Mononuclear cell (primary cell): Measurements from ENCODE around the gene ZGRF1. TPM values are rescaled to one million over a fixed set of nuclear protein-coding genes. Genes with fewer than 3 reads are reported as not detected.
"Not testable (repeated sequence)": the region's sequence is repeated elsewhere in the genome, so short reads cannot be mapped to it uniquely, and the experiment has no call there.

ENCODE experiments used
- H3K27me3 ChIP-seq: 2 replicates; pipeline ENCODE4 v1.6.0; 2011; ENCODE audit warnings: low read length, control low read depth; ENCODE audit not compliant: insufficient read depth
- H3K4me1 ChIP-seq: 2 replicates; pipeline ENCODE4 v1.5.1; 2011; ENCODE audit warnings: mild to moderate bottlenecking, low read length, control low read depth; ENCODE audit not compliant: insufficient read depth
- H3K4me3 ChIP-seq: 2 replicates; pipeline ENCODE4 v1.5.1; 2011; ENCODE audit warnings: mild to moderate bottlenecking, low read length, moderate library complexity
- H3K9me3 ChIP-seq: 2 replicates; pipeline ENCODE4 v1.5.1; 2011; ENCODE audit warnings: low read depth, mild to moderate bottlenecking, control low read depth, low read length
- total RNA-seq: library from RNA; depleted of rRNA; stranded (reverse); fragments of >200 nt; gene quantifications from one replicate; pipeline ENCODE4 v1.2.3, GENCODE V29; 2012

The ZGRF1 gene
- total RNA-seq, 1 donor, result 10.0 TPM

DNA sequence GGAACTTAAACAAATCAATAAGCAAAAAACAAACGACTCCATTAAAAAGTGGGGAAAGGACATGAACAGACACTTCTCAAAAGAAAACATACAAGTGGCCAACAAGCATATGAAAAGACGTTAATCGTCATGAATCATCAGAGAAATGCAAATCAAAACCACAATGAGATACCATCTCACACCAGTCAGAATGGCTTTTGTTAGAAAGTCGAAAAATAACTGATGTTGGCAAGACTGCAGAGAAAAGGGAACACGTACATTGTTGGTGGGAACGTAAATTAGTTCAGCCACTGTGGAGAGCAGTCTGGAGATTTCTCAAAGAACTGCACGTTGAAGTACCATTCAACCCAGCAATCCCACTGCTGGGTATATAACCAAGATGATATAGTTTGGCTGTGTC is 144.4 kb downstream of the ZGRF1 start:
- no peak overlapping the region for H3K4me3 ChIP-seq
- no peaks in the 10 kb centered on the region for H3K4me1 ChIP-seq
- peaks cover 2% of the 10 kb centered on the region for H3K27me3 ChIP-seq
- H3K9me3 ChIP-seq, result no peaks in the 10 kb centered on the region

DNA sequence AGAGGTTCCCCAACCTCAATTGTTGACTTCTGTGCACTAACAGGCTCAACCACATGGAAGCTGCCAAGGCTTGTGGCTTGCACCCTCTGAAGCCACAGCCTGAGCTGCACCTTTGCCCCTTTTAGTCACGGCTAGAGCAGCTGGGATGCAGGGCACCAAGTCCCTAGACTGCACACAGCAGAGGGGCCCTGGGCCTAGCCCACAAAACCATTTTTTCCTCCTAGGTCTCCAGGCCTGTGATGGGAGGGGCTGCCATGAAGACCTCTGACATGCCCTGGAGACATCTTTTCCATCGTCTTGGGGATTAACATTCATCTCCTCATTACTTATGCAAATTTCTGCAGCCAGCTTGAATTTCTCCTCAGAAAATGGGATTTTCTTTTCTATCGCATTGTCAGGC is 145.9 kb downstream of the ZGRF1 start:
- H3K4me1 ChIP-seq, H3K27me3 ChIP-seq, H3K4me3 ChIP-seq, H3K9me3 ChIP-seq: not testable (repeated sequence)

Other genes with a start within 250 kb of the ZGRF1 start
- not detected for gene NEUROG2, start 120.7 kb downstream of the ZGRF1 start, total RNA-seq
- gene LARP7, start 234 bp upstream of the ZGRF1 start, total RNA-seq, result 32.3 TPM